Upper lobe of left lung (tissue), 6 donors: Measurements from ENCODE around the gene NUP210. TPM values are rescaled to one million over a fixed set of nuclear protein-coding genes. Genes with fewer than 3 reads are reported as not detected.
"Not testable (repeated sequence)": the region's sequence is repeated elsewhere in the genome, so short reads cannot be mapped to it uniquely, and the experiment has no call there.

Source experiments
- ATAC-seq, 2 donors: fragments of 200-7000 bp; cut with Tn5 transposase; one replicate each; pipeline ENCODE4 v1.9.1; 2022; ENCODE audit warnings: mild to moderate bottlenecking in 2 of 2, moderate library complexity in 2 of 2; ENCODE audit not compliant: low FRiP score in 2 of 2
- DNase-seq, 2 donors: peaks; one replicate each; pipeline ENCODE4 v3.0.0-alpha.2; 2019 to 2020
- H3K27ac ChIP-seq, 4 donors: fragments of 200-600 bp; sonication (generic); one replicate each; pipeline ENCODE4 v1.5.1; 2016 to 2019
- H3K27me3 ChIP-seq, 4 donors: fragments of 200-600 bp; sonication (generic); one replicate each; pipeline ENCODE4 v1.5.1; 2017 to 2019
- H3K36me3 ChIP-seq, 4 donors: fragments of 200-600 bp; sonication (generic); one replicate each; pipeline ENCODE4 v1.5.1; 2016 to 2019
- H3K4me1 ChIP-seq, 4 donors: fragments of 200-600 bp; sonication (generic); one replicate each; pipeline ENCODE4 v1.5.1; 2018 to 2019
- H3K4me3 ChIP-seq, 4 donors: fragments of 200-600 bp; sonication (generic); one replicate each; pipeline ENCODE4 v1.5.1; 2017 to 2019; ENCODE audit warnings: mild to moderate bottlenecking in 2 of 4, moderate library complexity in 1 of 4
- H3K9me3 ChIP-seq, 4 donors: fragments of 200-600 bp; sonication (generic); one replicate each; pipeline ENCODE4 v1.5.1; 2018 to 2019
- CTCF ChIP-seq, 6 experiments: fragments of 450-650 bp in 4 of 6; fragments of 200-600 bp in 2 of 6; sonication (generic) in 2 of 6; IDR thresholded peaks; one replicate each; pipeline ENCODE4 v1.5.1; 2016 to 2019; ENCODE audit warnings: antibody characterized with exemption in 6 of 6
- EP300 ChIP-seq, 4 donors: sonication (generic); formaldehyde crosslinking; IDR thresholded peaks; one replicate each; pipeline ENCODE4 v1.5.1; 2017; ENCODE audit warnings: antibody characterized with exemption in 4 of 4, control low read depth in 2 of 4
- POLR2A ChIP-seq, 4 donors: fragments of 450-650 bp; IDR thresholded peaks; one replicate each; pipeline ENCODE4 v1.5.1; 2016 to 2017; ENCODE audit warnings: antibody characterized with exemption in 4 of 4, mild to moderate bottlenecking in 2 of 4
- POLR2AphosphoS5 ChIP-seq, 2 donors: sonication (generic); formaldehyde crosslinking; IDR thresholded peaks; one replicate each; pipeline ENCODE4 v1.5.1; 2017; ENCODE audit warnings: antibody characterized with exemption in 2 of 2
- WGBS, 2 donors: methylation state at CpG; one replicate each; pipeline ENCODE4 v1.1.5; 2017 to 2018; 5-methylcytosine and 5-hydroxymethylcytosine counted together
- total RNA-seq, 6 donors: library from RNA; depleted of rRNA in 4 of 6; stranded (reverse); fragments of >200 nt in 4 of 6; gene quantifications; one replicate each; pipeline versions ENCODE4 v1.1.0 to v1.2.1, GENCODE V29; 2016 to 2021
- donor health status: DM: no; HTN: no; CAD: no; lungs with moderate emphysema.
- donor health status: DM: no; HTN: yes; CAD: no; lungs with severe emphysema.

NUP210 gene
- total RNA-seq, 6 donors from 2014 or later: 14.6 to 23.0 (median 20.8) TPM

DNA sequence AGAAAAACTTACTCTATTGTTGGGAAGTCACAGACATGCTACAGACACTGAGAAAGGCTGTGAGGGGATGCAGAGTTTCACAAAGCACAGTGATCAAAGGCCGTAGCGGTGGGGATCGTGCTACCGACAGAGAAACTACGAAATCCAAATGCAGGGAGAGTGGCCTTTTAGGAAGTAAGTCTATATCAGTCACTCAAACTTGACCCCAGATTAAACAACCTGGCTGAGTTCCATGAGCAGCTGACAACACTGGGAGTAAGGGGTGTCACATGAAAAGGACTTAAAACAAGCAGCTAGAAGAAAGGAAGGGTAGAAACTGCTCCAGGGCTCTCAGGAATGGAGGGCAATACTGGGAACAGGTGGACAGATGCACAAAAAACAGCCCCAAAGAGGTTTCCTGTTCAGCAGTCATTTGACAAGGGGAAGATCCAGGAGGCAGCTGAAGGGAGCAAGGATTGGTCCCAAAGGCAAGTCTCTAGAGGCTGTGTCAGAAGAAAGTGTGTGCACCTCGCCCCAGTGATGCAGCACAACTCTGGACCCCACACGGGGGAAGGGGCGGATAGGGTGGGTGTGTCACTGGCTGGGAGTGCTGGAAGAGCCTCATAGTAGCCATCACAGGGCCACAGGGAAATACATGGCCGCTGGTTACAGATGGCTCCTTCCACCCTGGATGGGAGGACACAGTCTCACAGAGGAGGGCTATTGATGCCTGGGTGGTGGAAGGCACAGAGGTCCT lies 39.7 kb upstream of the NUP210 start:
- no peak overlapping the region for H3K27ac ChIP-seq
- no peak overlapping the region for H3K4me3 ChIP-seq
- no peaks in the 10 kb centered on the region for H3K36me3 ChIP-seq
- ATAC-seq: no peak
- no peak for DNase-seq
- H3K9me3 ChIP-seq: no peaks in the 10 kb centered on the region
- no peaks in the 10 kb centered on the region for H3K27me3 ChIP-seq
- 71 to 80% methylated on average over 9 of the region's 9 CpGs for WGBS, 2 donors
- no peak for TF ChIP-seq POLR2A (IDR thresholded peaks at IDR 0.05)
- H3K4me1 ChIP-seq: peaks cover 0 to 4% (median 0%) of the 10 kb centered on the region in 4 donors

DNA sequence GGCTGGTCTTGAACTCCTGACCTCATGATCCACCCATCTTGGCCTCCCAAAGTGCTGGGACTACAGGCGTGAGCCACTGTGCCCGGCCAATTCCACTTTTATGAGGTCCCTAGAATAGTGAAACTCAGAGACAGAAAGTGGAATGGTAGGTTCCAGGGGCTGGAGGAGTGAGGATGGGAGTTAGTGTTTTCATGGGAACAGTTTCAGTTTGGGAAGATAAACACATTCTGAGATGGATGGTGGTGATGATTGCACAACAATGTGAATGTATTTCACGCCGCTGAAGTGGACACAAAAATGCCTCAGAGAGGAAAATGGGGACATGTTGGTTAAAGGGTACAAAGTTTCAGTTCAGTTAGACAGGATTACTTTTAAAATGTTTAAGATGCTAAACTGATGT lies 37.5 kb upstream of the NUP210 start:
- 65 to 68% methylated on average over 4 of the region's 4 CpGs for WGBS, 2 donors
- no peak for ATAC-seq

GRCh38 chr3:13455644-13456043 lies 35.5 kb upstream of the NUP210 start:
- Histone ChIP-seq H3K27me3 (no peaks in the 10 kb centered on the region), H3K36me3 (no peaks in the 10 kb centered on the region), H3K4me1 (peaks cover 6 to 20% (median 11%) of the 10 kb centered on the region in 4 donors), H3K4me3 (no peak overlapping the region), H3K9me3 (no peaks in the 10 kb centered on the region), H3K27ac (no peak overlapping the region)
- no peak for DNase-seq
- WGBS, 2 donors: 85 to 92% methylated on average over 6 of the region's 6 CpGs
- no peak for ATAC-seq
- no peak for TF ChIP-seq POLR2A (IDR thresholded peaks at IDR 0.05)

More for the DNA sequence above, 37.5 kb upstream of the NUP210 start:
- Histone ChIP-seq H3K9me3 (no peaks in the 10 kb centered on the region), H3K36me3 (no peaks in the 10 kb centered on the region), H3K4me1 (peaks cover 0 to 8% (median under 1%) of the 10 kb centered on the region in 4 donors), H3K27ac (no peak overlapping the region), H3K27me3 (no peaks in the 10 kb centered on the region), H3K4me3 (no peak overlapping the region)
- no peak for DNase-seq
- TF ChIP-seq POLR2A (IDR thresholded peaks at IDR 0.05) (no peak), CTCF (IDR thresholded peaks at IDR 0.05) (no peak), POLR2AphosphoS5 (IDR thresholded peaks at IDR 0.05) (no peak), EP300 (IDR thresholded peaks at IDR 0.05) (no peak)

- H3K27ac ChIP-seq: peak overlapping the region in 3 of 4 donors; percentile 79 to 92 (median 88)
- peaks cover 6 to 20% (median 11%) of the 10 kb centered on the region in 4 donors for H3K4me1 ChIP-seq
- H3K27me3 ChIP-seq: no peaks in the 10 kb centered on the region
- TF ChIP-seq POLR2A (IDR thresholded peaks at IDR 0.05) (no peak), CTCF (IDR thresholded peaks at IDR 0.05) (peak; percentile 34 to 73 (median 55)), EP300 (IDR thresholded peaks at IDR 0.05) (no peak), POLR2AphosphoS5 (IDR thresholded peaks at IDR 0.05) (no peak)
- ATAC-seq (peak; percentile 67 to 78), DNase-seq (peak in 1 of 2 donors; percentile 24)
- 24 to 27% methylated on average over 12 of the region's 12 CpGs for WGBS, 2 donors
- H3K9me3 ChIP-seq: no peaks in the 10 kb centered on the region
- H3K4me3 ChIP-seq: peak overlapping the region in 3 of 4 donors; percentile 49 to 57 (median 57)
- no peaks in the 10 kb centered on the region for H3K36me3 ChIP-seq
These were observed 32.6 kb upstream of the NUP210 start for GRCh38 chr3:13452490-13453335.

DNA sequence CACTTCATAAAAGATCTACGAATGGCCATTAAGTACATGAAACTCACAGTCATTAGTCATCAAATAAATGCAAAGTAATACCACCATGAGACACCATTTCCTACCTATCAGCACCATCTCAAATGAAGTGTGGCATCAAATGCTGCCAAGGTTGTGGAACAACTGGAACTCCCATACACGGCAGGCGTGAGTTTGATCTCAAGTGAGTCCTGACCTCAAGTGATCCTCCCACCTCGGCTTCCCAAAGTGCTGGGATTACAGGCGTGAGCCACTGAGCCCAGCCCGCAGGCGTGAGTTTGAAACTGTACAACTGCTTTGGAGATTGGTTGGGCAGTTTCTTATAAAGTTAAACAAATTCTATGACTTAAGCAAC lies 31.2 kb upstream of the NUP210 start:
- TF ChIP-seq POLR2A (IDR thresholded peaks at IDR 0.05): no peak
- TF ChIP-seq EP300 (IDR thresholded peaks at IDR 0.05): no peak
- no peak for TF ChIP-seq CTCF (IDR thresholded peaks at IDR 0.05)
- no peak for TF ChIP-seq POLR2AphosphoS5 (IDR thresholded peaks at IDR 0.05)
- no peaks in the 10 kb centered on the region for H3K27me3 ChIP-seq
- ATAC-seq (peak; percentile 31 to 39), DNase-seq (peak in 1 of 2 donors; percentile 45)
- no peaks in the 10 kb centered on the region for H3K9me3 ChIP-seq
- no peaks in the 10 kb centered on the region for H3K36me3 ChIP-seq
- H3K4me1 ChIP-seq: peaks cover 6 to 20% (median 11%) of the 10 kb centered on the region in 4 donors
- 4 to 7% methylated on average over 7 of the region's 7 CpGs for WGBS, 2 donors
- H3K27ac ChIP-seq: peak overlapping the region; percentile 66 to 92 (median 84)
- peak overlapping the region; percentile 49 to 64 (median 57) for H3K4me3 ChIP-seq

GRCh38 chr3:13442882-13443281 lies 22.8 kb upstream of the NUP210 start:
- WGBS, 2 donors: 95 to 100% methylated on average over 2 of the region's 2 CpGs
- ATAC-seq: not testable (repeated sequence)

More at GRCh38 chr3:13442882-13443281, 22.8 kb upstream of the NUP210 start:
- not testable (repeated sequence) for H3K27ac ChIP-seq, H3K4me1 ChIP-seq, H3K9me3 ChIP-seq, DNase-seq, H3K4me3 ChIP-seq, H3K27me3 ChIP-seq, H3K36me3 ChIP-seq
